GM19455 (cell line): ENCODE measurements around the gene DPP8.
"Not testable (repeated sequence)": the region's sequence is repeated elsewhere in the genome, so short reads cannot be mapped to it uniquely, and the experiment has no call there.

Experiments used
- ATAC-seq: cut with Tn5 transposase; IDR thresholded peaks from one replicate; pipeline ENCODE4 v1.9.1; 2021; ENCODE audit not compliant: unreplicated experiment

The DPP8 gene

DNA sequence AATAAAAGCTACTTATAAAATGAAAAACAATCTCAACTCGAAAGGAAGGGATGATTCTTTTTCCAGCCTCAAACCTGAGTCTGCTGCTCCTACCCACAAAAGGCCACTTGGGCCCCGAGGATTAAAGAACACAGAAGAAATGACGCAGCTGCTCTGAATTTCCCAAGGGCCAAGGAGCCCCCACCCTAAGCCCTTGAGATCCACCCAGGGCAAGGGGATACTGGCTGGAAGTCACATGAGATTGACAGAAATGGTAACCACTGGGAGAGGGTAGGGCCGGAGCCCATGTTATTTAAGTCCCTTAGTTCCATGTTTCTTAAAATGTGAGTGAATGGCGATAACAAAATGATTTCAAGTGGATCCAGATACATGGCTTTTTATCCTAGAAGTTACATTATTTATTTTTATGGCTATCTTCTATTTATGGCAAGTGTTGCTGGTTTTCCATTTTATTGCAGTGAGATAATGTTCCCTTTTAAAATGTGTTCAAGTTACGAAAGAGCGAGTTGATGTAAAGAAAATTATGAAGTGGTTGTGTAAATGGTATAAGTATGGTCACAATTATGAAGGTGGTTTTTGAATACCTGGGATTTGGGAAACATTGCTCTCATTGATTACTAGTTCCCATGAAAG is 111.6 kb downstream of the DPP8 start:
- no peak for ATAC-seq

DNA sequence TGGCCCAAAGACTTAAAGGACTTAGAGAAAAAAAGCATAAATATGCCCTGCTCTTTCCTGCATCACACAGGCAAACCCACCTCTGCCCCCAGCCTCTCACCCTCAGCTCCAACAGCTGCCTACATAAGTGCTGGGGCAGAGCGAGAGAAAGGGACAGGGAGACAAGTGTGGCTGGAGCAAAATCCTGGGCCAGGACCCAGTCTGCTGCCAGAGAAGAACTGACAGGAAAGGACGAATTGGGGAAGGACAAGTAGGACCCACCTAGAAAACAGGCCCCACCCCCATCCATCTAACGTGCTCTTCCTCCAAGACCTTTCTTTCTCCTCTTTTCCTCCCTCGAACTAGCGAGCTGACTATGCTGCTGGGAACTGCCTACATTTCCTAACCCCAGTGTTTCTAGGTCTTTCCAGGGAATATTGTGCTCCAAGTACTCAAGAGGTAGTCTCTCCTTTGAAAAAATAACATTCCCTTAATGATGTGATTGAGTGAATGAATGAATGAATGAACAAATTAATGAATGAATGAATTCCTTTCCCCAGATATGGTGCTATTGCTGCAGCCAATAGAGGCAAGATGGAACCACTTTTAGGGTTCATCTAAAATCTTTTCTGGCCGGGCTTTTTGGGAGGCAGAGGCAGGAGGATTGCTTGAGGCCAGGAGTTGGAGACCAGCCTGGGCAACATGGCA is 113.2 kb downstream of the DPP8 start:
- ATAC-seq = no peak

DNA sequence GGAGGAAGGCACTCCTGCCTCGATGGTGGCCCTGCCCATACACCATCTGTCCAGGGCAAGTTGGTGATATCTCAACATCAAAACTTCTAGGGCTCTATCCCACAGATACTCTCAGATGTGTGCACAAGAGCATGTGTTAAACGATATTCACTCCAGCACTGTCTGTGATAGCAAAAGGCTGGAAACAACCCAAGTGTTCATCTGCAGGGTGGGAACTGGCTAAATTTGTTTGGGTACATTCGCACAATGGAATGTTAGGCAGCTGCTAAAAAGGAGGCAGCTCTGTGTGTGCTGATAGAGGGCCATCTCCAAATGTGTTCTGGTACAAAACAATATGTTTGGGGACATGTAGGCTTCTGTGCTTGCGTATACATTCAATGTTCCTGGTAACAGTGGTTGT is 114.5 kb downstream of the DPP8 start:
- no peak for ATAC-seq

DNA sequence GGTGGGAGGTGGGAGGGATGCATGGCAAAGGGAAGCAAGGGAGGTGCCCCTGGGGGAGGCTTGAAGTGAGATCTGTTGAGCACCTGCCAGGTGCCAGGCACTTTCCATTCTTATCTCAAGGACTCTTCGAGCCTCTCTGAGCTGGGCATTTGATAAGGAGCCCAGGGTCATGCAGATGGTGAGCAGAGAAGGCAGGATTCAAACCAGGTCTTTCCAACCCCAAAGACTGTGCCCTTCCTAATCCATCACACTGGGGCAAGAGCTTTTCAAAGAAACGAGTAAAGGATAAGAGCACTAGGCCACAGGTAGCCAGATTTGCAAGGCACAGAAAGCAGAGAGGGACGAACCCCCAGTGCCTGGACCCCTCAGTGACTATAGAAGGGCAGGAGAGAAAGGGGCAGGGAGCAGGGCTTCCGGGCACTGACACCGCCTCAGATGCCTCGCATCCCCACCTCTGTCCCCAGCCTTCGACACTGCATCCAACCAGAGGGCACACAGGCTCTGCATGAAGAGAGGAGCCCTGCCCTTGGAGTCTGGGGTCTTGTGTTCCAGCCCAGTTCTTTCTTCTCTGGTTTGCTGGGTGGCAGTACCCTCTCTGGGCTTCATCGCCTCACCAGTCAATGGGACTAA is 115.8 kb downstream of the DPP8 start:
- ATAC-seq = no peak

DNA sequence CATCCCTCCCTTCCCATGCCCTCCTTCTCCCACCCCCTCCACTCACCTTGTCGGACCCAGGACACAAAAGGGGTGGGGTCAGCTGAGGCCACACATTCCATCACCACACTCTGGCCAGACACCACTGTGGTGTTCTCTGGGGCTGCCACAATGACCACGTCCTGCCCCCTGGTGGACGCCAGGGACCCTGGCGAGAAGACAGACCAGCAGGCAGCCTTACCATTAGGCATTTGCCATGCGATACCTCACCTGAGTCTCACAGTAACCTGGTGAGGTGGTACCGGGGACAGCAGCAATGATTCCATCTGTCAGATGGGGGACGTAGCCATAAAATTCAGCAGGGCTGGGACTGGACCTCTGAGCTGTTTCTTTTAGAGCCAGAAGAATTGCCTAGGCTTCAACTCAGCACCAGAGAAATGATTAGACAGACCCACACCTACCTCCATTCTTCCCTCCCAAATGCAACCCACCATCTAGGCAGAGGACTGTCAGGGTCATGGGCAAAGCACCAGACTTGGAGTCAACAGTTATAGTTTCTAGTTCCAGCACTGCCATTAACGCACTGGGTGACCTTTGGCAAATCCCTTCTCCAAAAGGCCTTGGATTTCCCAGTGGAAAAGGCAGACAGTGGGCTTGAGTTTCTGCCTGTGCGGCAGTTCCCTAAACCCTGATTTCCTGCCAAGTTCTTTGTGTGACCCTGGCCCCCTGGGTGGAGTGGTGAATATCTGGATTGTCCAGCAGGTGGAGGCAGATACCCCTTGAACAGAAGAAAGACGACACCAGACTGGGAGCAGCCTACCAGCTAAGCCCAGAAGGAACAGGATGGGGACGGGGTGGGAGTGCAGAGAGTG is 116.5 kb downstream of the DPP8 start:
- ATAC-seq = no peak

DNA sequence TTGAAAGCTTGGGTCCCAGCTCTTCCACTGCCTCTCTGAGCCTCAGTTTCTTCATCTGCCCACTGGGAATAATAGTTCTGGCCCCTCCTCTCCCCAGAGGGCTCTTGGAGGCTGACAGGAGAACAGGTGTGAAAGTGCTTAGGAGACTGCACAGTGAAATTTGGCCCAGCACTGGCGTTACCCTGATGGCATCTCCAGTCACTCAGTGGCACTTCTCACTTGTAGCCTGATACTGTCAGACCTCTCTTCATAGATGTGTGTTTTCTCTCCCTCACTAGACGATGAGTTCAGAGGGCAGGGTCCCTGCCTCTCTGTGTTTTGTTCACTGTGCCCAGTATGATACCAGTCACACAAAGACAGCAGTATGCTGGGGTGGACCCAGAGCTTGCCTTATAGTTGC is 117.5 kb downstream of the DPP8 start:
- ATAC-seq = no peak

DNA sequence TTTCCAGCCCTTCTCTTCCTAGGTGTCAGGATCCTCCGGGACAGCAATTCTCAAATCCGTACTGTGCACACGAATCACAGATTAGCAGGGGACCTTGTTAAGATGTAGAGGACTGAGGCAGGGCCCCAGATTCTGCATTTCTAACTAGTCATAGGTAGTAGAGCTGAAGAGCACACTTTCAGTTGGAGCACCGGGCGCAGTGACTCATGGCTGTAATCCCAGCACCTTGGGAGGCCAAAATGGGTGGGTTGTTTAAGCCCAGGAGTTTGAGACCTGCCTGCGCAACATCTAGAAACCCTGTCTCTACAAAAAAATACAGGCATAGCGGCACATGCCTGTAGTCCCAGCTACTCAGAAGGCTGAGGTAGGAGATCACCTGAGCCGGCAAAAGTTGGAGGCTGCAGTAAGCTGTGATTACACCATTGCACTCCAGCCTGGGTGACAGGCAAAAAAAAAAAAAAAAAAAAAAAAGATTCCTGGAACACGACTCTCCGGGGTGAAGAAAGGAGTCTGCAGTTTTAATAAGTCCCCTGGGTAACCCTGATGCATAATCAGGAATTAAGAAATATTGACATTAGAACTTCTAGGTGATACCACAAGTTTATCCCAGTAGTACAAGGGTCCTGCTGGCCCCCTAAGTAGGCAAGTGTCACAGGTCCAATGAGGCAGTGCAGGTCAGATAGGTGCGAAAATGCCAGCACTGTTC is 118.3 kb downstream of the DPP8 start:
- no peak for ATAC-seq

DNA sequence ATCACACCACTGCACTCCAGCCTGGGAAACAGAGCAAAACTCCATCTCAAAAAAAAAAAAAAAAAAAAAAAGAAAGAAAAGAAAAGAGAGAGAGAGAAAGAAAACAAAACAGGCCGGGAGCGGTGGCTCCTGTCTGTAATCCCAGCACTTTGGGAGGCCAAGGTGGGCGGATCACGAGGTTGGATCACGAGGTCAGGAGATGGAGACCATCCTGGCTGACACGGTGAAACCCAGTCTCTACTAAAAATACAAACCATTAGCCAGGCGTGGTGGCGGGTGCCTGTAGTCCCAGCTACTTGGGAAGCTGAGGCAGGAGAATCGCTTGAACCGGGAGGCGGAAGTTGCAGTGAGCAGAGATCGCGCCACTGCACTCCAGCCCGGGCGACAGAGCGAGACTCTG is 119.0 kb downstream of the DPP8 start:
- not testable (repeated sequence) for ATAC-seq

DNA sequence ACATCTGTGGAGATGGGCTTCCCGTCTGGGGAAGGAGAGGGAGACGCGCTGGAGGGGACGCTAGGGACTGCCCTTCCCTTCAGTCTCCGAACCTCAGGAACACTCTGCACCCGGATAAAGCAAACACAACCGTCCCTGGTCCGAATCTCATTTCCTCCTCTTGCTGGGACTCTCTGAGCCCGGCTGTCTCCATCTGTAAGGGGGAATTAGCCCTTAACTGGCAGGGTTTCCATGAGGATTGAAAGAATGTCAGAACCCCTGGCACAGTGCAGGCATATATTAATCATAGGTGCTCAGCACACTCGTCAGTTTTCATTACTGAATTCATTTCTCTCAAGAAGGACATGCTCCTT is 120.5 kb downstream of the DPP8 start:
- ATAC-seq = no peak

DNA sequence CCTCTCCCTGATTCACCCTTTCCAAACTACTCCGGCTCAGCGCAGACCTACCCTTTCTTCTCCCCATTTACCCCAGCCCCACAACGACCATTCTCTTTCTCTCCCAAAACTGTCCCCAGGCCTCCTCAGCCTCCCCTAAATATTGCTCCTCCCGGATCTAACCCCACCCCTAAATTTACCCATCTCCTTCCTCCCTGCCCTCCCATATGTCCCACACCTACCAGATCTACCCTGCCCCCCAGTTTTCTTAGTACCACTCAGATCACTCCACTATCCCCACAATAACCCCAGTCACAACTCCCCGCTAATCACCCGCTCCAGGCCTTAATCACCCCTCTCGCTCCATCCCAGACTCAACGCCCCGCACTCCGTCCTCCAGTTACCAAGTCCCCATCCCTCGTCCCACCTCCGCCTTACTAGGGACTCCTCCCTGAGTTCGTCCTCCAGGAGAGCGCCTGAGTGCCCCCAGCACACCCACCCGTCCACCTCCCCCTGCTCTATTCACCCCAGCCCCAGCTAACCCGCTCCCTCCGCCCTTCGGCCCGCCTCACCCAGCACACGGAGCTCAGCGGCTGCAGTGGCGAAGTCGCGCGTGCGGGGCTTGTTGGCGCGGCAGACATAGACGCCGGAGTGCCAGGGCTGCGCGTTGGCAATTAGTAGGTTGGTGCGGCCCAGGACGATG is 121.1 kb downstream of the DPP8 start:
- ATAC-seq = no peak

DNA sequence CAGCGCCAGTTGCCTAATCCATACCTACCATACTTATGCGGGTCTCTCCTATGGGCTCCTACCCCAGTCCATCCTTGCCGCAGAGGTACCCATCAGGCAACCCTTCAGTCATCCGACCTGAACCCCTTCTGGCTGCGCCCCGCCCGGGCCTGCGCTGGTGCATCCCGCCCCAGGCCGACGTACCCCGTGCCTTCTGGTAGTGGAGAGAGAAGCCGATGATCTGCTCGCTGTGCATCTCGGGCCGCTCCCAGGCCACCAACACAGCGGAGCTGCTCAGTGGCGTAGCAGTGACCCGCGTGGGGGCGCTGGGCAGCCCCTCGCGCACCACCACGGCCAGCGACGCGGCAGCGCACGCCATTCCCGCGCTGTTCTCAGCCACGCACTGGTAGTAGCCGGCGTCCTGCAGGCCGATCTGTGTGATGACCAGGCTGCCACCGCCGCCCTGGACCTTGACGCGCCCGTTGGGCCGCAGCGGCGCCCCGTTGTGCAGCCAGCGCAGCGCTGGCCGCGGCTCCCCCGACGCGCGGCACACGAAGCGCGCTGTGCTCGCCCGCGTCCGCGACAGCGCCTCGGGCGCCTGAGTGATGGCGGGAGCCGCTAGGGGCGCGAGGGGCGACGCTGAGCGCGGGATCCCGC is 121.8 kb downstream of the DPP8 start:
- no peak for ATAC-seq

DNA sequence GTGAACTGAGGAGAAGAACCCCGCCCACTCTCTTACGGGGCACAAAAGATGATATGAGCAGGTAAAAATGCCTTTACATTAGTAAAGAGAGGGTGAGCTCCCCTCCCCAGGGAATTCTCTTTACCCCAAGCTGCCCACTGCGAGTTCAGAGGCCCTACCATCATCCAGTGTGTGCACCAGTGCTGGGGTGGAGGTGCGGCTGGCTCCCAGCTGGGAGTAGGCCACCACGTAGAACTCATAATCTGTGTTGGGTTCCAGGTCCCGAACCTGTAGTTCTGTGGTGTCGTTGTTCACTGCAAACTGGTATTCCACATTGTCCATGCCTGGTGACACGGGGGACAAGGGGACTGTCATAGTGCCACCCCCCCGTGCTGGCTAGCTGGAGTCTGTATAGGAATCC is 122.6 kb downstream of the DPP8 start:
- ATAC-seq = no peak

DNA sequence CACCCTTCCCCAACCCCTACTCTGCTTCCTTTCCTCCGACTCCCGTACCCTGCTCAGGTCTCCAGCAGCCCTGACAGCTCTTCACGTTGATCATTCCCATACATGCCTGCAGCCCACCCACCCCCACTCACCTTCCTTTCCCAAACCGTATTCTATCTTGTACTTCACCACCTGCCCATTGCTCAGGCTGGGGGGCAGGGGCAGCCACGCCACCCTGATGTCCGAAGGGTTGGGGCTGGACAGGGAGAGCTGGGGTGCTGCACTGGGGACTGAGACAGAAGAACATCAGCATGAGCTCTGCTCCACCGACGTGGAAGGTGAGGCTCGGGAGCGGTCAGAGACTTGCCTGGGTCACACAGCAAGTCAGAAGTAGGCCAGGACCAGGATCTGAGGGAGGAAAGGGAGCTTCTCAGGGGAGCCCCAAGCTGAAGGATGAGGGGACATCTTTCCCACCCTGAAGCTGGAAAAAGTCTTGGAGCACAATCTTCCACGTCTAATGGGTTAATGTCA is 123.2 kb downstream of the DPP8 start:
- ATAC-seq = no peak

DNA sequence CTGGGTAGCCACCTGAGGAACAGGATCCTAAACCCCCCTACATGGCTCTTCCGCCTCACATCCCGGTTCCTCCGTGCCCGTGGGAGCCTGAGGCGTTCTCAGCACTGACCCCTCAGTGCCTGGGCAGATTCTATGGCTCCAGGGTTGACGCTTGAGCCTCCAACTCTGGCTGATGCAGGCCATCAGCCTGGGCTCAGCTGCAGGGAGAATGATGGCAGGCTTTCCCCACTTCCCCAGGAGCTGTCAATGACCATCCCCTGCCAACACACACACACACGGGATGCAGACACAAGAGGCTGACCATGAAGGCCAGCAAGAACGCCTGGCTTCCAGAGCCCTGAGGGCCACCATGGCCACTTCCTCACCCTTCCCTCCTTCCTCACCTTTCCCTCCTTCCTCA is 123.9 kb downstream of the DPP8 start:
- ATAC-seq = no peak

DNA sequence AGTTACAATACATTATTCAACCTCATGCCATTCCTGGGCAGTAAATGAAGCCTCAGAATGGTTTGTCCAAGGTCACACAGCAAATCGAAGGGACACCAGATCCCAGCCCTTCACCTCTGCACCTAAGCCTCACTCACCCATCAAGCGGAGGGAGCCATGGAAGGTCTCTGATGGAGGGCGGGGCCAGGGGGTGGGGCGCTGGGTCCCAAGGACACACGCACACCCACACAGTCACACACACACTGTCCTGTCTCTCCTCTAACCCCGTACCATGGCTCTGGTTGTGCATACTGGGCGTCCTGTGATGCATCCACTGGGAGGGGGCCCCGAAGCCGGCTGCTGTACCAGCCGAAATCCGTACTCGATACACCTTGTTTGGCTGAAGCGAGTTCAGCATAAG is 124.4 kb downstream of the DPP8 start:
- no peak for ATAC-seq
